ENCODE results near the gene DCLK1.

DNA sequence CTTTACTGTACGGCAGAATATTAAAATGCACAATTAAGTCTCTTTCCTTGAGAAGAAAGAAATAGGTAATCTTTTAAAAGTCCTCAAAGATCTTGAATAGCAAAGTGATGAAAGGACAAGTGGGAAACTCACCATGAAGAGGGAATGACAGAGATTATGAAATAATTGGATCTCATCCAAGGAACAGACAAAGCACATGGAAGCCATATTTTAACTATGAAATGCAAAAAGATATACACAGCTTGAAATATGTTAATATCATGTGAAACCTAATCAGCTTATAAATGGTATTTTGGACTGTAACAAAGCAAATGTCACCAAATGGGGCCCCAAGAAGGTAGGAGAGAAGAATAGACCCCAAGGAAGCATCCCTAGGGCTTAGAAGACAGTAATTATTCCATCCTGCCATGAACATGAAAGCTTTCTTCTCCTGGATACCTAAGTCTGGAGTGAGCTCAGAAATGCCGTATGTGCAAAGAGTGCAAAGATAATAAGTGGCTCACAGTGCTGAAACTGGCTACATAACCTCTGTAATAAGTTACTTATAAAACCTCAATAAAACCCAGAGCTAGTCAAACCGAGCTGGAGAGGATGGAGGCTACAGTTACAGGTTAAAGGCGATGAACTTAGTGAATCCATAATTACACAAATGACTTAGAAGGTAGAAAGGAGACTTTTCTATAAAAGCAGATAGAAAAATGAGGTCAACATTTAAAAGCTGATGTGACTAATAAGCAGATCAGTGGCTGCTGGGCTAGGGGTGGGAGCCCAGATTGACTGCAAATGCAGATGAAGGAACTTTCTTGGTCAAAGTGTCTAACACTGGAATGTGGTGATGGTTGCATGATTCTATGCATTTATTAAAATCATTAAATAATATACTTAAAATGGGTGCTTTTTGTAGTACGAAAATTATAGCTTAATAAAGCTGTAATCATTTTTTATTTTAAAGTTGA lies 34.4 kb downstream of the DCLK1 start:
- TF ChIP-seq, protein P1, sequence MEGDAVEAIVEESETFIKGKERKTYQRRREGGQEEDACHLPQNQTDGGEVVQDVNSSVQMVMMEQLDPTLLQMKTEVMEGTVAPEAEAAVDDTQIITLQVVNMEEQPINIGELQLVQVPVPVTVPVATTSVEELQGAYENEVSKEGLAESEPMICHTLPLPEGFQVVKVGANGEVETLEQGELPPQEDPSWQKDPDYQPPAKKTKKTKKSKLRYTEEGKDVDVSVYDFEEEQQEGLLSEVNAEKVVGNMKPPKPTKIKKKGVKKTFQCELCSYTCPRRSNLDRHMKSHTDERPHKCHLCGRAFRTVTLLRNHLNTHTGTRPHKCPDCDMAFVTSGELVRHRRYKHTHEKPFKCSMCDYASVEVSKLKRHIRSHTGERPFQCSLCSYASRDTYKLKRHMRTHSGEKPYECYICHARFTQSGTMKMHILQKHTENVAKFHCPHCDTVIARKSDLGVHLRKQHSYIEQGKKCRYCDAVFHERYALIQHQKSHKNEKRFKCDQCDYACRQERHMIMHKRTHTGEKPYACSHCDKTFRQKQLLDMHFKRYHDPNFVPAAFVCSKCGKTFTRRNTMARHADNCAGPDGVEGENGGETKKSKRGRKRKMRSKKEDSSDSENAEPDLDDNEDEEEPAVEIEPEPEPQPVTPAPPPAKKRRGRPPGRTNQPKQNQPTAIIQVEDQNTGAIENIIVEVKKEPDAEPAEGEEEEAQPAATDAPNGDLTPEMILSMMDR (IDR thresholded peaks at IDR 0.05): no peak
- TF ChIP-seq POLR2A (IDR thresholded peaks at IDR 0.05): no peak

Data from lower leg skin (tissue), 3 donors.